ENCODE data around the gene NOXO1.
A peak's percentile ranks its signal among the peaks of the same experiment; 100 is the strongest.

Gene NOXO1

DNA sequence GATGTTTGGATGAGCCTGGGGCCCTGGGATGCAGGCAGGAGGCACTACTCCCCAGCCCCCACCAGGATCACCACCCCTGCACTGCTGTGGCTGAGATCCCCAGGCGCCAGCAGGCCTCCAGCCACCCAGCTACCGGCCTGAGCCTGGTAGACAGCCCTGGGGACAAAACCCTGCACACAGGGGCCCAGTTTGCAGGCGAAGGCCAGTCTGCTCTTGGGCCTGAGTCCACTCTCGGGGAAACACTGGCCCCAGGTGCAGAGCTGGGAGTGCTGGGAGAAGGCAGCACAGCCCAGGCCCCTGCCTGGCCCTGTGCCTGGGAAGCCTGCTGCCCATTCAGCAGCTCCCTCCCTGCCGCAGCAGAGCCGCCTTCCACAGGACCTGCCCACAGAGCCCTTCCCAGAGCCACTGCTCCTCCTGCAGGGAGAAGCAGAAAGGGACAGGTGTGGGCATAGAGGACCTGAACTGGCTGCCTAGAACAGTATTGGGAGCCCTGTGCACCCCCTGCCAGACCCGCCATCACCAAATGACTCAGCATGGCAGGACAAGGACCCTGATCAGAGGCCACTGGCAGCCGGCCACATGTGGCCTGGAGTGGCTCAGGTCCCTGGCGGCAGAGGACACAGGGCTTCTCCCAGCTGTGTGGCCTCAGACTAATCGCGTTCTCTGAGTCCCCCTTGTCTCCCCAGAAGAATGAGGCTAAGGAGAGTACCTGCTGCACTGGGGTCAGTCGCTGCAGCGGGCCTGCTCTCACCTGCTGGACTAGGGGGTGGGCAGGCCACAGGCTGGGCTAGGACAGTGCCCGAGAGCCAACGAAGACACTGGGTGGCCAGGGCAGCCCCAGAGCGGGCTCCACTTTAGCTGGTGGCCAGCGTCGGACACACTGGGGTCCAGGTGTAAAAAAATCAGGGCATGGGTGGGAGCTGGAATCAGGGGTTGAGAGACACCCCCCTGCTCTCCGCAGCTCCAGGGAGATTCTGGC is 48.9 kb downstream of the NOXO1 start:
- no peak overlapping the region for H3K9ac ChIP-seq
- H2AFZ ChIP-seq: no peak overlapping the region
- H3K27ac ChIP-seq: no peak overlapping the region
- H3K4me1 ChIP-seq: peaks cover 4% of the 10 kb centered on the region
- H3K4me3 ChIP-seq (ENCODE audit: low read depth, low read length): no peak overlapping the region
- TF ChIP-seq, protein P1, sequence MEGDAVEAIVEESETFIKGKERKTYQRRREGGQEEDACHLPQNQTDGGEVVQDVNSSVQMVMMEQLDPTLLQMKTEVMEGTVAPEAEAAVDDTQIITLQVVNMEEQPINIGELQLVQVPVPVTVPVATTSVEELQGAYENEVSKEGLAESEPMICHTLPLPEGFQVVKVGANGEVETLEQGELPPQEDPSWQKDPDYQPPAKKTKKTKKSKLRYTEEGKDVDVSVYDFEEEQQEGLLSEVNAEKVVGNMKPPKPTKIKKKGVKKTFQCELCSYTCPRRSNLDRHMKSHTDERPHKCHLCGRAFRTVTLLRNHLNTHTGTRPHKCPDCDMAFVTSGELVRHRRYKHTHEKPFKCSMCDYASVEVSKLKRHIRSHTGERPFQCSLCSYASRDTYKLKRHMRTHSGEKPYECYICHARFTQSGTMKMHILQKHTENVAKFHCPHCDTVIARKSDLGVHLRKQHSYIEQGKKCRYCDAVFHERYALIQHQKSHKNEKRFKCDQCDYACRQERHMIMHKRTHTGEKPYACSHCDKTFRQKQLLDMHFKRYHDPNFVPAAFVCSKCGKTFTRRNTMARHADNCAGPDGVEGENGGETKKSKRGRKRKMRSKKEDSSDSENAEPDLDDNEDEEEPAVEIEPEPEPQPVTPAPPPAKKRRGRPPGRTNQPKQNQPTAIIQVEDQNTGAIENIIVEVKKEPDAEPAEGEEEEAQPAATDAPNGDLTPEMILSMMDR (IDR thresholded peaks at IDR 0.05): no peak
- H3K9me3 ChIP-seq (ENCODE audit: control insufficient read depth, low read length): no peaks in the 10 kb centered on the region
- H3K36me3 ChIP-seq (ENCODE audit: control insufficient read depth, insufficient read depth, low read length): no peaks in the 10 kb centered on the region
- H3K79me2 ChIP-seq: no peaks in the 10 kb centered on the region
- no peak overlapping the region for H3K4me2 ChIP-seq (ENCODE audit: low read length)
- no peaks in the 10 kb centered on the region for H3K27me3 ChIP-seq (ENCODE audit: control insufficient read depth, insufficient read depth, low read length)

DNA sequence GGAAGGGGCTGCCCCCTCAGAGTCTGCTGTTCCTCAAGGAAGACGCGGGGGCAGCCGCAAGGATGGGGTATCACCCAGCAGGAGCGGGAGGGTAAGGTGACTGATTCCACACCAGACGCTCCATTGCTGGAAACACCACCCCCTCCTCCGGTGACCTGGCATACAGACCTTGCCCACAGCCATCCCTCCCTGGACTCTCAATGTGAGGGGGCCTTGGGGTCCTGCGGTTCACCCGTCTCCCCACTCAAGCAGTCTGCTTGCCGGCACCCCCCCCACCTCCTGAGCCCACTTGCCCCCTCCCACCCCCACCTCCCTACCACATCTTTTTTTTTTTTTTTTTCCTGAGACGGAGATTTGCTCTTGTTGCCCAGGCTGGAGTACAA is 50.9 kb downstream of the NOXO1 start:
- no peaks in the 10 kb centered on the region for H3K9me3 ChIP-seq (ENCODE audit: control insufficient read depth, low read length)
- no peaks in the 10 kb centered on the region for H3K36me3 ChIP-seq (ENCODE audit: control insufficient read depth, insufficient read depth, low read length)
- no peak overlapping the region for H3K9ac ChIP-seq
- H3K27me3 ChIP-seq (ENCODE audit: control insufficient read depth, insufficient read depth, low read length): no peaks in the 10 kb centered on the region
- H3K4me3 ChIP-seq (ENCODE audit: low read depth, low read length): no peak overlapping the region
- no peak overlapping the region for H3K27ac ChIP-seq
- no peaks in the 10 kb centered on the region for H3K79me2 ChIP-seq
- no peak overlapping the region for H2AFZ ChIP-seq
- TF ChIP-seq, protein P1 (IDR thresholded peaks at IDR 0.05): no peak
- H3K4me2 ChIP-seq (ENCODE audit: low read length): no peak overlapping the region
- H3K4me1 ChIP-seq: peaks cover 4% of the 10 kb centered on the region

DNA sequence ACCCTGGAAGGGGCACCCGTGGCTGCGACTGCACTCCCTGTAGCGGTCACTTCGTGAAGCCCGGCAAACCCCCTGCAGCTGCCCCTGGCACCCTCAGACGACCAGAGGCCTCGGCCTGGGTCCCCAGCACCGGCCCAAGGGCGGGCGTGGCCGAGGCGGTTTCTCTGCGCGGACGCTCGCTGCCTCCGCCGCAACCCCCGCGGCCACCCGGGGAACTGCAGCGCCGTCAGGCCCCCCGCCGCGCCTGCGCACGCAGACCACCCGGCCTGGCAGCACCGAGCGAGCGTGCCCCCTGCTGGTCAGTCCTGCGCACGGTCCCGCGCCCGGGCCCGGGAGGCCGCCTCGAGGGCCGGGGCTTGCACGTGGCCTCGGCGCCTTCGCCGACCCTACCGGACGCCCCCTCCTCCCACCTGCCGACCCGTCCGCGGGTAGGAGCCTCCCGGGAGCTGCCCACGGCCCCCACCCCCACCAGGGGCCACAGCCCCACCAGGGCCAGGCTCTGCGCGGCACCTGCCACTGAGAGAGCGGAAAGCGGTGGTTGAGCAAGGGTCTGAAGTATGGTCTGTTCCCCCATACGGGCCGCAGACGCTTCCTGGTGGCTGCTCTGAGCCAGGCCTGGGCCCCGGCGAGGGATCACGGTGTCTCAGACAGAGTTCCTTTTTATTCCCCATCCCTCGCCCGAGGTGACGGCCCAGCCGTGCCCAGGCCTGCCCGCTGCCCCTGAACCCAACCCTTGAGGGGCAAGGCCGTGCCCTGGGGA is 51.5 kb downstream of the NOXO1 start:
- H3K9me3 ChIP-seq (ENCODE audit: control insufficient read depth, low read length): no peaks in the 10 kb centered on the region
- H3K9ac ChIP-seq: peak overlapping the region; percentile 72
- H3K27me3 ChIP-seq (ENCODE audit: control insufficient read depth, insufficient read depth, low read length): no peaks in the 10 kb centered on the region
- no peak overlapping the region for H3K27ac ChIP-seq
- H3K36me3 ChIP-seq (ENCODE audit: control insufficient read depth, insufficient read depth, low read length): no peaks in the 10 kb centered on the region
- TF ChIP-seq, protein P1 (IDR thresholded peaks at IDR 0.05): peak; percentile 99
- H3K4me1 ChIP-seq: peaks cover 4% of the 10 kb centered on the region
- peak overlapping the region; percentile 61 for H3K4me3 ChIP-seq (ENCODE audit: low read depth, low read length)
- no peaks in the 10 kb centered on the region for H3K79me2 ChIP-seq
- H2AFZ ChIP-seq: peak overlapping the region; percentile 100
- peak overlapping the region; percentile 74 for H3K4me2 ChIP-seq (ENCODE audit: low read length)

DNA sequence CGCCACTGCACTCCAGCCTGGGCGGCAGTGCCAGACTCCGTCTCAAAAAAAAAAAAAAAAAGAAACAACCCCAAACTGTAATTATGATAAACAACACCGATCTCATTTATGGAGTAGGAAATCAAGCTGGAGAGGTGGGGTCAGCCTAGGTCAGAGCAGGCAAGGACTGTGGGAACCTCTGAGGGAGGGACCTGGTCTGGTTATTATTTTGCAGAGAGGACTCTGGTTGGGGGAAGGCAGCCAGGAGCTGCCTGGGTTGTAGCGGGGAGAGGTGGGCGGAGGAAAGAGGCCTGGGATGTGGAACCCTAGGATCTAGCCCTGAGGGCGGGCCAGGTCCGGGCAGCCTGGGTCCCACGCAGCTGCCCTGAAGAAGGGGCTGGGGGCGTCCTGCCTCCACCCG is 52.2 kb downstream of the NOXO1 start:
- H3K4me2 ChIP-seq (ENCODE audit: low read length): peak overlapping the region; percentile 74
- no peaks in the 10 kb centered on the region for H3K9me3 ChIP-seq (ENCODE audit: control insufficient read depth, low read length)
- H3K27me3 ChIP-seq (ENCODE audit: control insufficient read depth, insufficient read depth, low read length): no peaks in the 10 kb centered on the region
- H3K4me3 ChIP-seq (ENCODE audit: low read depth, low read length): peak overlapping the region; percentile 61
- TF ChIP-seq, protein P1 (IDR thresholded peaks at IDR 0.05): no peak
- peak overlapping the region; percentile 100 for H2AFZ ChIP-seq
- peak overlapping the region; percentile 72 for H3K9ac ChIP-seq
- no peak overlapping the region for H3K27ac ChIP-seq
- no peaks in the 10 kb centered on the region for H3K79me2 ChIP-seq
- H3K4me1 ChIP-seq: peaks cover 4% of the 10 kb centered on the region
- no peaks in the 10 kb centered on the region for H3K36me3 ChIP-seq (ENCODE audit: control insufficient read depth, insufficient read depth, low read length)
